IMR-90 (cell line): ENCODE results near the gene SLC6A20. TPM values are rescaled to one million over a fixed set of nuclear protein-coding genes. Genes with fewer than 3 reads are reported as not detected.
A peak's percentile ranks its signal among the peaks of the same experiment; 100 is the strongest.

Experiments used
- ATAC-seq: fragments of 200-7000 bp; cut with Tn5 transposase; 2 replicates; pipeline ENCODE4 v1.9.1; 2020; ENCODE audit warnings: low read depth, mild to moderate bottlenecking, moderate library complexity
- BruUV-seq: library from RNA; stranded (reverse); fragments of 400-500 nt; replicated peaks from 2 replicates; lab custom pipeline; 2021; lab: Mats Ljungman, UMichigan
- CTCF ChIA-PET: fragments of 300-600 bp; formaldehyde crosslinking; extraction: SDS; loops from one replicate; lab custom pipeline; 2021; ENCODE audit warnings: antibody characterized with exemption; lab: Yijun Ruan, JAX
- POLR2A ChIA-PET: fragments of 300-600 bp; sonication (Branson Sonifier 250); formaldehyde crosslinking; loops from one replicate; lab custom pipeline; 2022; ENCODE audit warnings: antibody characterized with exemption; ENCODE audit not compliant: unreplicated experiment; lab: Charles Lee
- DNase-seq: peaks from one replicate; pipeline ENCODE4 v3.0.0; 2013
- H2AFZ ChIP-seq: replicated peaks from 2 replicates; pipeline ENCODE3; 2013; ENCODE audit warnings: low read length, mild to moderate bottlenecking; ENCODE audit not compliant: poor library complexity
- H2AK5ac ChIP-seq: 2 replicates; pipeline ENCODE4 v1.6.1; 2013; ENCODE audit warnings: low read depth, low read length, inconsistent platforms
- H2AK9ac ChIP-seq: replicated peaks from 2 replicates; pipeline ENCODE3; 2013; ENCODE audit warnings: mild to moderate bottlenecking, low read depth, low read length, moderate library complexity; ENCODE audit not compliant: poor library complexity
- H2BK120ac ChIP-seq: 2 replicates; pipeline ENCODE4 v1.6.1; 2013; ENCODE audit warnings: low read depth, low read length, inconsistent platforms
- H2BK15ac ChIP-seq: 3 replicates; pipeline ENCODE4 v1.6.1; 2013; ENCODE audit warnings: low read depth, low read length, inconsistent platforms
- H2BK20ac ChIP-seq: 2 replicates; pipeline ENCODE4 v1.6.1; 2013; ENCODE audit warnings: low read depth, mild to moderate bottlenecking, inconsistent platforms, low read length, moderate library complexity
- H2BK5ac ChIP-seq: 2 replicates; pipeline ENCODE4 v1.6.1; 2013; ENCODE audit warnings: mild to moderate bottlenecking, low read depth, low read length, inconsistent platforms; ENCODE audit not compliant: poor library complexity, severe bottlenecking
- H3K14ac ChIP-seq: replicated peaks from 2 replicates; pipeline ENCODE4 v1.6.1; 2013; ENCODE audit warnings: low read depth, low read length, inconsistent platforms
- H3K18ac ChIP-seq: 2 replicates; pipeline ENCODE4 v1.6.1; 2013; ENCODE audit warnings: low read depth, low read length, control low read depth
- H3K23ac ChIP-seq: 2 replicates; pipeline ENCODE4 v1.6.1; 2013; ENCODE audit warnings: low read depth, low read length, inconsistent platforms
- H3K27ac ChIP-seq: 2 replicates; pipeline ENCODE4 v1.5.1; 2013; ENCODE audit warnings: mild to moderate bottlenecking, control low read depth, low read length; ENCODE audit not compliant: insufficient read depth
- H3K27me3 ChIP-seq: 2 replicates; pipeline ENCODE4 v1.6.1; 2013; ENCODE audit warnings: low read length; ENCODE audit not compliant: control insufficient read depth, insufficient read depth
- H3K36me3 ChIP-seq: 2 replicates; pipeline ENCODE4 v1.6.1; 2013; ENCODE audit warnings: low read length, mixed read lengths; ENCODE audit not compliant: control insufficient read depth, insufficient read depth
- H3K4ac ChIP-seq: 2 replicates; pipeline ENCODE4 v1.6.1; 2013; ENCODE audit warnings: low read depth, low read length, inconsistent platforms
- H3K4me1 ChIP-seq: 2 replicates; pipeline ENCODE4 v1.6.1; 2013; ENCODE audit warnings: low read length, mixed read lengths; ENCODE audit not compliant: control insufficient read depth, insufficient read depth
- H3K4me2 ChIP-seq: 2 replicates; pipeline ENCODE4 v1.6.1; 2013; ENCODE audit warnings: low read depth, mild to moderate bottlenecking, control low read depth, low read length, moderate library complexity
- H3K4me3 ChIP-seq: 2 replicates; pipeline ENCODE4 v1.5.1; 2013; ENCODE audit warnings: low read depth, mild to moderate bottlenecking, control low read depth, low read length, moderate library complexity; ENCODE audit not compliant: insufficient read depth
- H3K56ac ChIP-seq: 2 replicates; pipeline ENCODE4 v1.6.1; 2013; ENCODE audit warnings: low read length, inconsistent platforms; ENCODE audit not compliant: insufficient read depth; ENCODE audit errors: extremely low read depth
- H3K79me1 ChIP-seq, 2 experiments: 2 replicates each; pipeline ENCODE4 v1.6.1; 2013; ENCODE audit warnings: low read length in 2 of 2, inconsistent platforms in 1 of 2, low read depth in 1 of 2
- H3K9ac ChIP-seq: 2 replicates; pipeline ENCODE4 v1.6.1; 2013; ENCODE audit warnings: low read depth, low read length, control low read depth
- H3K9me1 ChIP-seq: 2 replicates; pipeline ENCODE4 v1.6.1; 2013; ENCODE audit warnings: low read length, inconsistent platforms; ENCODE audit not compliant: insufficient read depth
- H3K9me3 ChIP-seq: 2 replicates; pipeline ENCODE4 v1.6.1; 2013; ENCODE audit warnings: low read length; ENCODE audit not compliant: control insufficient read depth, insufficient read depth
- H4K20me1 ChIP-seq: 2 replicates; pipeline ENCODE4 v1.6.1; 2013; ENCODE audit warnings: low read length, inconsistent platforms; ENCODE audit not compliant: insufficient read depth
- H4K5ac ChIP-seq: 2 replicates; pipeline ENCODE4 v1.6.1; 2013; ENCODE audit warnings: mild to moderate bottlenecking, low read depth, low read length, control low read depth
- H4K8ac ChIP-seq, 2 experiments: 2 replicates each; pipeline ENCODE4 v1.6.1; 2013; ENCODE audit warnings: low read depth in 2 of 2, low read length in 2 of 2, control low read depth in 1 of 2, inconsistent platforms in 1 of 2
- H4K91ac ChIP-seq: 2 replicates; pipeline ENCODE4 v1.6.1; 2013; ENCODE audit warnings: low read depth, low read length, inconsistent platforms; ENCODE audit not compliant: insufficient read depth
- BHLHE40 ChIP-seq: fragments of 150-350 bp; IDR thresholded peaks from 2 replicates; pipeline ENCODE4 v1.6.1; 2016; ENCODE audit warnings: mild to moderate bottlenecking, low read depth, low read length
- CEBPB ChIP-seq: IDR thresholded peaks from 2 replicates; pipeline ENCODE4 v1.6.1; 2012; ENCODE audit warnings: low read depth, low read length, improper control_type of control experiment
- FOS ChIP-seq: fragments of 150-350 bp; IDR thresholded peaks from 2 replicates; pipeline ENCODE4 v1.6.1; 2016; ENCODE audit warnings: low read depth, low read length
- MAFK ChIP-seq: IDR thresholded peaks from 2 replicates; pipeline ENCODE4 v1.6.1; 2012; ENCODE audit warnings: low read depth, low read length, improper control_type of control experiment
- MAZ ChIP-seq: IDR thresholded peaks from 2 replicates; pipeline ENCODE4 v1.6.1; 2012; ENCODE audit warnings: low read depth, mild to moderate bottlenecking, low read length, improper control_type of control experiment, moderate library complexity, borderline replicate concordance
- MXI1 ChIP-seq: IDR thresholded peaks from 2 replicates; pipeline ENCODE4 v1.6.1; 2012; ENCODE audit warnings: low read depth, mild to moderate bottlenecking, low read length, moderate library complexity, borderline replicate concordance
- NFE2L2 ChIP-seq: fragments of 150-350 bp; IDR thresholded peaks from 2 replicates; pipeline ENCODE4 v1.6.1; 2016; ENCODE audit warnings: low read depth, mild to moderate bottlenecking, low read length
- RAD21 ChIP-seq: IDR thresholded peaks from 2 replicates; pipeline ENCODE4 v1.6.1; 2012; ENCODE audit warnings: low read length, improper control_type of control experiment
- RCOR1 ChIP-seq: IDR thresholded peaks from 2 replicates; pipeline ENCODE4 v1.6.1; 2012; ENCODE audit warnings: mild to moderate bottlenecking, low read length, improper control_type of control experiment; ENCODE audit not compliant: insufficient replicate concordance
- SMC3 ChIP-seq: fragments of 150-350 bp; IDR thresholded peaks from 2 replicates; pipeline ENCODE4 v1.6.1; 2016; ENCODE audit warnings: low read depth, mild to moderate bottlenecking, antibody characterized with exemption, low read length, moderate library complexity
- WGBS, 2 experiments: methylation state at CpG; one replicate each; pipeline versions ENCODE4 v1.1.5 to v1.1.7; 2013; ENCODE audit warnings: missing lambda C conversion rate in 2 of 2; ENCODE audit not compliant: insufficient read length in 1 of 2; ENCODE audit errors: extremely low coverage in 2 of 2; 5-methylcytosine and 5-hydroxymethylcytosine counted together
- dilution Hi-C: fragments of 300-500 bp; cut with HindIII; formaldehyde crosslinking; loops from one replicate; pipeline ENCODE4 v1.14.3; 2018; ENCODE audit warnings: low sequenced_read_pairs; ENCODE audit not compliant: unreplicated experiment
- in situ Hi-C: fragments of 300-500 bp; cut with MboI; formaldehyde crosslinking; loops from 3 replicates; pipeline ENCODE4 v1.14.3; 2019; ENCODE audit warnings: low sequenced_read_pairs, inconsistent platforms, mixed read lengths
- intact Hi-C: fragments of 100-400 bp; cut with micrococcal nuclease; formaldehyde crosslinking; loops from 2 replicates; pipeline ENCODE4 v1.10.0; 2022
- polyA plus RNA-seq, 3 experiments: library from polyadenylated mRNA; depleted of rRNA; stranded (reverse); fragments of >200 nt; gene quantifications; 2 replicates each; pipeline ENCODE4 v1.2.3, GENCODE V29; 2012; ENCODE audit warnings: low replicate concordance in 1 of 3
- total RNA-seq: library from RNA; depleted of rRNA; stranded (reverse); fragments of >200 nt; gene quantifications from 2 replicates; pipeline ENCODE4 v1.2.3, GENCODE V29; 2012
- TF ChIP-seq, protein P1 (sequence below): fragments of 150-350 bp; IDR thresholded peaks from 2 replicates; pipeline ENCODE4 v1.6.1; 2017; ENCODE audit warnings: mild to moderate bottlenecking, antibody characterized with exemption, low read length, low read depth

Gene SLC6A20
- total and polyA plus RNA-seq, 2 of the 4 experiments (the other 2 are of a cell fraction) = not detected

DNA sequence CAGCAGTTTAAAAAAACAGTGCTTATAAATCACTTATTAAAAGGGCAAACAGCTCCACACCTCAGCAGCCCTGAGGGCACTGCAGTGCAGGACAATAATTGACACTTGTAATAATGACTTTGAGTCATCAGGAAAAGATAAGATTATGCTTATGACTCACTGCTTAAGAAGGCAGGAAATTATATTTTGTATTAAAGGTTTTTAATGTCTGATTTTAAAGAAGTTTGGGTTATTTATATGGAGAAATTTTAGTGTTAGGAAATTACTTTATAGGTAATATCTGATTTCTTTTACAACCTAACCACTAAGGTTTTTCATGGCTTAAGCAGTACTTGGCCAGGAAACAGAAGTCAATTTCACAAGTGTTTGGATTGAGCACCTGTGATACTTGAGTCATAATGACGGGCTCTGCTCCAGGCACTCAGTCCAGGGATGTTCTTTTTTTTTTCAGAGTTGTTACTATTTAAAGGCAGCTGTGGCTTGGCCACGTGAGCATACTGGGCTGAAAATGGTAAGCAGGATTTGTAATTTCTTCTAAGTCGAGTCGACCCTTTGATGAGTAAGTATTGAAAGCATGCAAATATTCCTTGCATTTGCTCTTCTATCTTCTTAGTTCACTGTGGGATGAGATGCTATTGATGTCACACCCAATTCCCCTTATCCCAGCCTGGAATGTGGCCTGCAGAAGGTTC, 21.6 kb upstream of the SLC6A20 start:
- CTCF ChIA-PET = no interaction called here
- in situ Hi-C loops (no loop called here), intact Hi-C loops (no loop called here), dilution Hi-C loops (no loop called here)
- ATAC-seq (peak; percentile 83), DNase-seq (peak; percentile 99)
- Histone ChIP-seq H3K4me3 (no peak overlapping the region), H3K9me3 (no peaks in the 10 kb centered on the region), H2AFZ (no peak overlapping the region), H2BK15ac (peak overlapping the region; percentile 86; the same call in 1 of the 3 replicates), H3K4me1 (peaks cover 12% of the 10 kb centered on the region), H4K8ac (peak overlapping the region in 1 of 2 experiments; percentile 4; a peak in 1 of 4 replicates), H3K4ac (peak overlapping the region; percentile 83), H3K14ac (no peak overlapping the region; the same call in 1 of the 2 replicates), H2BK20ac (peak overlapping the region; percentile 78), H4K20me1 (peaks cover 8% of the 10 kb centered on the region; the same call in 1 of the 2 replicates), H3K18ac (no peak overlapping the region), H3K9ac (no peak overlapping the region), H2BK5ac (peak overlapping the region; percentile 40), H3K9me1 (peaks cover 8% of the 10 kb centered on the region), H2AK5ac (peak overlapping the region; percentile 73; the same call in 1 of the 2 replicates), H4K91ac (peak overlapping the region; percentile 39; the same call in 1 of the 2 replicates), H3K56ac (no peak overlapping the region), H3K23ac (no peak overlapping the region), H2BK120ac (peak overlapping the region; percentile 78; the same call in 1 of the 2 replicates), H3K27me3 (no peaks in the 10 kb centered on the region), H3K79me1 (no peaks in the 10 kb centered on the region), H3K4me2 (peak overlapping the region; percentile 9), H3K27ac (peak overlapping the region; percentile 56; the same call in 1 of the 2 replicates), H3K36me3 (peaks cover 1% of the 10 kb centered on the region; the same call in 1 of the 2 replicates), H4K5ac (no peak overlapping the region), H2AK9ac (no peak overlapping the region)
- peak; percentile 88 for TF ChIP-seq RCOR1
- 0 out of 2 replicates have a peak, but pooled peaks have one; percentile 26 for TF ChIP-seq MAZ
- 0 out of 2 replicates have a peak, but pooled peaks have one; percentile 22 for TF ChIP-seq MAFK
- no peak for TF ChIP-seq SMC3
- peak; percentile 63 for TF ChIP-seq FOS
- peak; percentile 13; the same call in 1 of the 2 replicates for TF ChIP-seq NFE2L2
- TF ChIP-seq BHLHE40 = peak; percentile 95
- no peak for TF ChIP-seq MXI1
- no peak for TF ChIP-seq RAD21
- TF ChIP-seq, protein P1, sequence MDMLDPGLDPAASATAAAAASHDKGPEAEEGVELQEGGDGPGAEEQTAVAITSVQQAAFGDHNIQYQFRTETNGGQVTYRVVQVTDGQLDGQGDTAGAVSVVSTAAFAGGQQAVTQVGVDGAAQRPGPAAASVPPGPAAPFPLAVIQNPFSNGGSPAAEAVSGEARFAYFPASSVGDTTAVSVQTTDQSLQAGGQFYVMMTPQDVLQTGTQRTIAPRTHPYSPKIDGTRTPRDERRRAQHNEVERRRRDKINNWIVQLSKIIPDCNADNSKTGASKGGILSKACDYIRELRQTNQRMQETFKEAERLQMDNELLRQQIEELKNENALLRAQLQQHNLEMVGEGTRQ = peak; percentile 95
- peak; percentile 83 for TF ChIP-seq CEBPB
- no TSS peak for BruUV-seq
- POLR2A ChIA-PET = no interaction called here
- no CpG with 5 or more reads among the region's 4 CpGs for WGBS, 2 experiments
